NCI-H524 treated with DMSO at 0.1 percent for 48 hours (cell line): ENCODE results near the gene KLHDC8B.

Experiments used
- DNase-seq: peaks from one replicate; lab custom pipeline; 2025; lab: John Stamatoyannopoulos, UW

KLHDC8B gene

GRCh38 chr3:49158792-49159191, 12.6 kb upstream of the KLHDC8B start:
- no peak for DNase-seq

GRCh38 chr3:49161197-49161596, 10.2 kb upstream of the KLHDC8B start:
- no peak for DNase-seq

GRCh38 chr3:49161808-49162530, 9.4 kb upstream of the KLHDC8B start:
- DNase-seq = no peak

GRCh38 chr3:49162751-49163419, 8.5 kb upstream of the KLHDC8B start:
- no peak for DNase-seq

- DNase-seq = no peak
Measured at GRCh38 chr3:49163609-49164008, 7.8 kb upstream of the KLHDC8B start.

GRCh38 chr3:49164983-49165720, 6.2 kb upstream of the KLHDC8B start:
- no peak for DNase-seq

- DNase-seq = no peak
Measured at GRCh38 chr3:49165771-49166751, 5.3 kb upstream of the KLHDC8B start, which contains the start of gene CCDC71. TSS of gene CCDC71 (minus strand) at chr3:49166331. CDS start at chr3:49164208, 2,123 bp downstream.

- no peak for DNase-seq
Measured at GRCh38 chr3:49166752-49167556, 4.4 kb upstream of the KLHDC8B start.

GRCh38 chr3:49170744-49171118, 667 bp upstream of the KLHDC8B start:
- DNase-seq = no peak

- no peak for DNase-seq
Measured at GRCh38 chr3:49171775-49172500, 540 bp downstream of the KLHDC8B start.

- DNase-seq = no peak
Measured at GRCh38 chr3:49172551-49173041, 1.2 kb downstream of the KLHDC8B start.

GRCh38 chr3:49173116-49173791, 1.9 kb downstream of the KLHDC8B start:
- no peak for DNase-seq

GRCh38 chr3:49173792-49174170, 2.4 kb downstream of the KLHDC8B start:
- DNase-seq = no peak

GRCh38 chr3:49174397-49174985, 3.1 kb downstream of the KLHDC8B start:
- DNase-seq = no peak

GRCh38 chr3:49175530-49175929, 4.1 kb downstream of the KLHDC8B start:
- no peak for DNase-seq

GRCh38 chr3:49177073-49177472, 5.7 kb downstream of the KLHDC8B start:
- DNase-seq = no peak

- DNase-seq = no peak
Measured at GRCh38 chr3:49180116-49180515, 8.7 kb downstream of the KLHDC8B start.

- no peak for DNase-seq
Measured at GRCh38 chr3:49181351-49181750, 10.0 kb downstream of the KLHDC8B start.

GRCh38 chr3:49182682-49183081, 11.3 kb downstream of the KLHDC8B start:
- no peak for DNase-seq
